Liver (tissue), 9 donors: ENCODE results near the gene JUNB. TPM values are rescaled to one million over a fixed set of nuclear protein-coding genes. Genes with fewer than 3 reads are reported as not detected.

Experiments
- DNase-seq: peaks from one replicate; pipeline ENCODE4 v3.0.0-alpha.2; 2017; ENCODE audit warnings: low spot score
- H3K27ac ChIP-seq, 2 donors: one replicate each; pipeline ENCODE4 v1.7.0; 2013; ENCODE audit warnings: inconsistent platforms in 2 of 2, low read length in 2 of 2, control low read depth in 1 of 2, low read depth in 1 of 2, mild to moderate bottlenecking in 1 of 2
- H3K27me3 ChIP-seq, 4 donors: one replicate each; pipeline versions ENCODE4 v1.6.1 to v1.7.0; 2013; ENCODE audit warnings: low read length in 3 of 4, inconsistent platforms in 1 of 4, mild to moderate bottlenecking in 1 of 4, moderate library complexity in 1 of 4; ENCODE audit not compliant: control insufficient read depth in 4 of 4, insufficient read depth in 4 of 4
- H3K36me3 ChIP-seq, 4 donors: one replicate each; pipeline versions ENCODE4 v1.6.1 to v1.7.0; 2013; ENCODE audit warnings: low read length in 3 of 4, mild to moderate bottlenecking in 3 of 4, low read depth in 1 of 4, moderate library complexity in 1 of 4; ENCODE audit not compliant: control insufficient read depth in 4 of 4, insufficient read depth in 3 of 4
- H3K4me1 ChIP-seq, 4 donors: one replicate each; pipeline versions ENCODE4 v1.6.1 to v1.7.0; 2013; ENCODE audit warnings: low read length in 3 of 4, mild to moderate bottlenecking in 3 of 4, moderate library complexity in 1 of 4; ENCODE audit not compliant: control insufficient read depth in 4 of 4, insufficient read depth in 4 of 4
- H3K4me3 ChIP-seq, 3 donors: one replicate each; pipeline versions ENCODE4 v1.6.1 to v1.7.0; 2013; ENCODE audit warnings: low read length in 3 of 3, control low read depth in 1 of 3, low read depth in 1 of 3, mild to moderate bottlenecking in 1 of 3
- H3K9ac ChIP-seq, 2 donors: one replicate each; pipeline ENCODE4 v1.7.0; 2013; ENCODE audit warnings: low read length in 2 of 2, mild to moderate bottlenecking in 2 of 2, moderate library complexity in 2 of 2, control low read depth in 1 of 2, low read depth in 1 of 2
- H3K9me3 ChIP-seq, 4 donors: one replicate each; pipeline versions ENCODE4 v1.6.1 to v1.7.0; 2013; ENCODE audit warnings: low read length in 3 of 4; ENCODE audit not compliant: control insufficient read depth in 4 of 4
- EGR1 ChIP-seq, 2 donors: IDR thresholded peaks; 2 replicates each; pipeline ENCODE4 v1.6.1; 2016 to 2018; ENCODE audit warnings: antibody characterized with exemption in 2 of 2, low read depth in 2 of 2
- FOXA1 ChIP-seq: IDR thresholded peaks from 2 replicates; pipeline ENCODE4 v1.6.1; 2016; ENCODE audit warnings: antibody characterized with exemption
- FOXA2 ChIP-seq: IDR thresholded peaks from 2 replicates; pipeline ENCODE4 v1.6.1; 2016; ENCODE audit warnings: antibody characterized with exemption
- GABPA ChIP-seq, 2 donors: IDR thresholded peaks in 1 of 2; conservative IDR thresholded peaks in 1 of 2; 2 replicates each; pipeline ENCODE4 v1.6.1; 2016; ENCODE audit warnings: antibody characterized with exemption in 2 of 2, mild to moderate bottlenecking in 1 of 2, moderate library complexity in 1 of 2
- HNF4G ChIP-seq: IDR thresholded peaks from 2 replicates; pipeline ENCODE4 v1.6.1; 2016; ENCODE audit warnings: antibody characterized with exemption
- JUND ChIP-seq, 2 donors: IDR thresholded peaks; 2 replicates each; pipeline ENCODE4 v1.6.1; 2016; ENCODE audit warnings: antibody characterized with exemption in 2 of 2
- RAD21 ChIP-seq, 2 donors: IDR thresholded peaks; 2 replicates each; pipeline ENCODE4 v1.6.1; 2016; ENCODE audit warnings: antibody characterized with exemption in 2 of 2, mild to moderate bottlenecking in 2 of 2
- RXRA ChIP-seq, 2 donors: IDR thresholded peaks; 2 replicates each; pipeline ENCODE4 v1.6.1; 2017 to 2018; ENCODE audit warnings: antibody characterized with exemption in 2 of 2, mild to moderate bottlenecking in 1 of 2
- SP1 ChIP-seq: IDR thresholded peaks from 2 replicates; pipeline ENCODE4 v1.6.1; 2018; ENCODE audit warnings: antibody characterized with exemption, mild to moderate bottlenecking
- TAF1 ChIP-seq: conservative IDR thresholded peaks from 2 replicates; pipeline ENCODE4 v1.6.1; 2016; ENCODE audit warnings: antibody characterized with exemption, mild to moderate bottlenecking
- YY1 ChIP-seq: IDR thresholded peaks from 2 replicates; pipeline ENCODE4 v1.6.1; 2016; ENCODE audit warnings: antibody characterized with exemption, mild to moderate bottlenecking
- WGBS: extraction: QIAGEN DNeasy Blood & Tissue Kit; methylation state at CpG from one replicate; pipeline ENCODE4 v1.1.7; 2013; 5-methylcytosine and 5-hydroxymethylcytosine counted together
- polyA plus RNA-seq, 2 donors: library from polyadenylated mRNA; stranded (reverse) in 1 of 2; unstranded in 1 of 2; fragments of 200-250 nt in 1 of 2; fragments of >200 nt in 1 of 2; fragmentation: Nextera tagmentation in 1 of 2; extraction: Ambion mirVana in 1 of 2; gene quantifications; one replicate each; pipeline versions ENCODE4 v1.2.1 to v1.2.3, GENCODE V29; 2013 to 2015
- total RNA-seq, 2 donors: library from RNA; depleted of rRNA; stranded (reverse); fragments of >200 nt; gene quantifications; one replicate each; pipeline ENCODE4 v1.2.3, GENCODE V29; 2014
- TF ChIP-seq, protein P1 (sequence below): fragments of 150-350 bp; IDR thresholded peaks from 2 replicates; pipeline ENCODE4 v1.5.1; 2017; ENCODE audit warnings: improper control_type of control experiment, low read depth, low read length; ENCODE audit not compliant: missing input control
- TF ChIP-seq, protein P2 (sequence below): IDR thresholded peaks from 2 replicates; pipeline ENCODE4 v1.6.1; 2016; ENCODE audit warnings: antibody characterized with exemption
- TF ChIP-seq, protein P3 (sequence below): IDR thresholded peaks from 2 replicates; pipeline ENCODE4 v1.6.1; 2016; ENCODE audit warnings: antibody characterized with exemption, mild to moderate bottlenecking
- TF ChIP-seq, protein P4 (sequence below): IDR thresholded peaks from 2 replicates; pipeline ENCODE4 v1.6.1; 2016; ENCODE audit warnings: antibody characterized with exemption
- donor health status: healthy.
- donor health status: healthy.
- donor health status: healthy.
- donor health status: healthy.
- donor health status: healthy.

Gene JUNB
- total and polyA plus RNA-seq, 4 donors = 32.7 to 79.2 (median 56.6) TPM

DNA sequence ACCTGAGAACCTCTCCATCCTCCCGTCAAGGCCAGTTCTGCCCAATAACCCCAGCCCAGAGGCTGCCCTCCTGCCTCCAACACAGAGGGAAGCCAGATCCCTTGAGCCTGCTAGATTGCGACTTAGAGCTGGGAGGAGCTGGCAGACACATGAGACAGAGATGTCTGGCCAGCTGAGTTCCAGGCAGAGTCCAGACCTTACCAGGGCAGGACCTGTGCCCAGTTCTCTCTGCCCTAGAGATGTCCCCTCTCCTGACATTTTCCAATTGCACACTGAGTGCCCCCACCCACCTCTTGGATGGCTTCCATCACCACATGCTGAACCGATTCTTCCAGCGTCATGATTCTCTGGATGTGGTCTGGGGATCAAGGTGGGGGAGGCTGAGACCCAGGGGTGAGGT lies 19.0 kb upstream of the JUNB start:
- no peak overlapping the region for H3K27ac ChIP-seq
- WGBS = 84% methylated on average over 4 of the region's 4 CpGs
- H3K4me3 ChIP-seq = no peak overlapping the region
- H3K36me3 ChIP-seq = peaks cover 6 to 26% (median 7%) of the 10 kb centered on the region in 4 donors
- H3K9ac ChIP-seq = no peak overlapping the region
- no peak for DNase-seq
- no peak for TF ChIP-seq TAF1
- TF ChIP-seq, protein P1, sequence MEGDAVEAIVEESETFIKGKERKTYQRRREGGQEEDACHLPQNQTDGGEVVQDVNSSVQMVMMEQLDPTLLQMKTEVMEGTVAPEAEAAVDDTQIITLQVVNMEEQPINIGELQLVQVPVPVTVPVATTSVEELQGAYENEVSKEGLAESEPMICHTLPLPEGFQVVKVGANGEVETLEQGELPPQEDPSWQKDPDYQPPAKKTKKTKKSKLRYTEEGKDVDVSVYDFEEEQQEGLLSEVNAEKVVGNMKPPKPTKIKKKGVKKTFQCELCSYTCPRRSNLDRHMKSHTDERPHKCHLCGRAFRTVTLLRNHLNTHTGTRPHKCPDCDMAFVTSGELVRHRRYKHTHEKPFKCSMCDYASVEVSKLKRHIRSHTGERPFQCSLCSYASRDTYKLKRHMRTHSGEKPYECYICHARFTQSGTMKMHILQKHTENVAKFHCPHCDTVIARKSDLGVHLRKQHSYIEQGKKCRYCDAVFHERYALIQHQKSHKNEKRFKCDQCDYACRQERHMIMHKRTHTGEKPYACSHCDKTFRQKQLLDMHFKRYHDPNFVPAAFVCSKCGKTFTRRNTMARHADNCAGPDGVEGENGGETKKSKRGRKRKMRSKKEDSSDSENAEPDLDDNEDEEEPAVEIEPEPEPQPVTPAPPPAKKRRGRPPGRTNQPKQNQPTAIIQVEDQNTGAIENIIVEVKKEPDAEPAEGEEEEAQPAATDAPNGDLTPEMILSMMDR = no peak
- no peak for TF ChIP-seq YY1
- TF ChIP-seq, protein P2, sequence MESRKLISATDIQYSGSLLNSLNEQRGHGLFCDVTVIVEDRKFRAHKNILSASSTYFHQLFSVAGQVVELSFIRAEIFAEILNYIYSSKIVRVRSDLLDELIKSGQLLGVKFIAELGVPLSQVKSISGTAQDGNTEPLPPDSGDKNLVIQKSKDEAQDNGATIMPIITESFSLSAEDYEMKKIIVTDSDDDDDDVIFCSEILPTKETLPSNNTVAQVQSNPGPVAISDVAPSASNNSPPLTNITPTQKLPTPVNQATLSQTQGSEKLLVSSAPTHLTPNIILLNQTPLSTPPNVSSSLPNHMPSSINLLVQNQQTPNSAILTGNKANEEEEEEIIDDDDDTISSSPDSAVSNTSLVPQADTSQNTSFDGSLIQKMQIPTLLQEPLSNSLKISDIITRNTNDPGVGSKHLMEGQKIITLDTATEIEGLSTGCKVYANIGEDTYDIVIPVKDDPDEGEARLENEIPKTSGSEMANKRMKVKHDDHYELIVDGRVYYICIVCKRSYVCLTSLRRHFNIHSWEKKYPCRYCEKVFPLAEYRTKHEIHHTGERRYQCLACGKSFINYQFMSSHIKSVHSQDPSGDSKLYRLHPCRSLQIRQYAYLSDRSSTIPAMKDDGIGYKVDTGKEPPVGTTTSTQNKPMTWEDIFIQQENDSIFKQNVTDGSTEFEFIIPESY = no peak
- no peak for TF ChIP-seq JUND (IDR thresholded peaks at IDR 0.05)
- no peak for TF ChIP-seq HNF4G
- no peak for TF ChIP-seq RXRA (IDR thresholded peaks at IDR 0.05)
- no peak for TF ChIP-seq GABPA (IDR thresholded peaks at IDR 0.05 in 1 of 2, conservative IDR thresholded peaks at IDR 0.05 in 1 of 2)
- TF ChIP-seq, protein P3, sequence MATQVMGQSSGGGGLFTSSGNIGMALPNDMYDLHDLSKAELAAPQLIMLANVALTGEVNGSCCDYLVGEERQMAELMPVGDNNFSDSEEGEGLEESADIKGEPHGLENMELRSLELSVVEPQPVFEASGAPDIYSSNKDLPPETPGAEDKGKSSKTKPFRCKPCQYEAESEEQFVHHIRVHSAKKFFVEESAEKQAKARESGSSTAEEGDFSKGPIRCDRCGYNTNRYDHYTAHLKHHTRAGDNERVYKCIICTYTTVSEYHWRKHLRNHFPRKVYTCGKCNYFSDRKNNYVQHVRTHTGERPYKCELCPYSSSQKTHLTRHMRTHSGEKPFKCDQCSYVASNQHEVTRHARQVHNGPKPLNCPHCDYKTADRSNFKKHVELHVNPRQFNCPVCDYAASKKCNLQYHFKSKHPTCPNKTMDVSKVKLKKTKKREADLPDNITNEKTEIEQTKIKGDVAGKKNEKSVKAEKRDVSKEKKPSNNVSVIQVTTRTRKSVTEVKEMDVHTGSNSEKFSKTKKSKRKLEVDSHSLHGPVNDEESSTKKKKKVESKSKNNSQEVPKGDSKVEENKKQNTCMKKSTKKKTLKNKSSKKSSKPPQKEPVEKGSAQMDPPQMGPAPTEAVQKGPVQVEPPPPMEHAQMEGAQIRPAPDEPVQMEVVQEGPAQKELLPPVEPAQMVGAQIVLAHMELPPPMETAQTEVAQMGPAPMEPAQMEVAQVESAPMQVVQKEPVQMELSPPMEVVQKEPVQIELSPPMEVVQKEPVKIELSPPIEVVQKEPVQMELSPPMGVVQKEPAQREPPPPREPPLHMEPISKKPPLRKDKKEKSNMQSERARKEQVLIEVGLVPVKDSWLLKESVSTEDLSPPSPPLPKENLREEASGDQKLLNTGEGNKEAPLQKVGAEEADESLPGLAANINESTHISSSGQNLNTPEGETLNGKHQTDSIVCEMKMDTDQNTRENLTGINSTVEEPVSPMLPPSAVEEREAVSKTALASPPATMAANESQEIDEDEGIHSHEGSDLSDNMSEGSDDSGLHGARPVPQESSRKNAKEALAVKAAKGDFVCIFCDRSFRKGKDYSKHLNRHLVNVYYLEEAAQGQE = no peak
- TF ChIP-seq SP1 = no peak
- no peak for TF ChIP-seq FOXA2
- no peak for TF ChIP-seq FOXA1
- TF ChIP-seq EGR1 (IDR thresholded peaks at IDR 0.05; ENCODE audit: low read depth in 2 of 2) = no peak
- TF ChIP-seq RAD21 (IDR thresholded peaks at IDR 0.05) = no peak
- peaks cover 5 to 11% (median 7%) of the 10 kb centered on the region in 4 donors for H3K4me1 ChIP-seq
- no peaks in the 10 kb centered on the region for H3K27me3 ChIP-seq
- H3K9me3 ChIP-seq = no peaks in the 10 kb centered on the region

DNA sequence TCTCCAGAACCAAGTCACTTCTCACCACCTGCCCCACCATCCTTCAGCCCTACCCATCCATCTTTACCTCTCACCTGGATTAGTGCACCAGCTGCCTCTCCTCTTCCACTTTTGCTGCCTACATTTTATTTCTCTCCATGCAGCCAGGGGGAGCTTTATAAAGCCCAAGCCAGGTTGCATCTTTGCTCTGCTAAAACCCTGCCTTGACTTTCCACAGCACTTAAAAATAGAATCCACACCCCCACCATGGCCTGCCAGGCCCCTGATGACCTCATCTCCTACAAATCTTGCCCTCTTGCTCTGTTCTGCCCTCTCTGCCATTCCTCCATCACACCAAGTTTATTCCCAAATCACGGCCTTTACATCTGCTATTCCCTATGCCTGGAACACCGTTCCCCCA lies 17.7 kb upstream of the JUNB start:
- WGBS = 97% methylated on average over 2 of the region's 2 CpGs
- H3K27ac ChIP-seq = no peak overlapping the region
- H3K9ac ChIP-seq = no peak overlapping the region
- DNase-seq = no peak
- H3K4me3 ChIP-seq = no peak overlapping the region
- peaks cover 5 to 21% (median 15%) of the 10 kb centered on the region in 4 donors for H3K4me1 ChIP-seq
- peaks cover 4 to 19% (median 6%) of the 10 kb centered on the region in 4 donors for H3K36me3 ChIP-seq
- no peaks in the 10 kb centered on the region for H3K27me3 ChIP-seq
- TF ChIP-seq FOXA2 (no peak), SP1 (no peak), JUND (IDR thresholded peaks at IDR 0.05) (no peak), FOXA1 (no peak), GABPA (IDR thresholded peaks at IDR 0.05 in 1 of 2, conservative IDR thresholded peaks at IDR 0.05 in 1 of 2) (no peak), EGR1 (IDR thresholded peaks at IDR 0.05; ENCODE audit: low read depth in 2 of 2) (no peak), YY1 (no peak), RAD21 (IDR thresholded peaks at IDR 0.05) (peak; percentile 20 to 37)
- TF ChIP-seq, protein P1 = peak; percentile 2
- TF ChIP-seq, protein P4, sequence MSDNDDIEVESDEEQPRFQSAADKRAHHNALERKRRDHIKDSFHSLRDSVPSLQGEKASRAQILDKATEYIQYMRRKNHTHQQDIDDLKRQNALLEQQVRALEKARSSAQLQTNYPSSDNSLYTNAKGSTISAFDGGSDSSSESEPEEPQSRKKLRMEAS = no peak
- H3K9me3 ChIP-seq = no peaks in the 10 kb centered on the region
